ENCODE data around the gene FAM169A.

DNA sequence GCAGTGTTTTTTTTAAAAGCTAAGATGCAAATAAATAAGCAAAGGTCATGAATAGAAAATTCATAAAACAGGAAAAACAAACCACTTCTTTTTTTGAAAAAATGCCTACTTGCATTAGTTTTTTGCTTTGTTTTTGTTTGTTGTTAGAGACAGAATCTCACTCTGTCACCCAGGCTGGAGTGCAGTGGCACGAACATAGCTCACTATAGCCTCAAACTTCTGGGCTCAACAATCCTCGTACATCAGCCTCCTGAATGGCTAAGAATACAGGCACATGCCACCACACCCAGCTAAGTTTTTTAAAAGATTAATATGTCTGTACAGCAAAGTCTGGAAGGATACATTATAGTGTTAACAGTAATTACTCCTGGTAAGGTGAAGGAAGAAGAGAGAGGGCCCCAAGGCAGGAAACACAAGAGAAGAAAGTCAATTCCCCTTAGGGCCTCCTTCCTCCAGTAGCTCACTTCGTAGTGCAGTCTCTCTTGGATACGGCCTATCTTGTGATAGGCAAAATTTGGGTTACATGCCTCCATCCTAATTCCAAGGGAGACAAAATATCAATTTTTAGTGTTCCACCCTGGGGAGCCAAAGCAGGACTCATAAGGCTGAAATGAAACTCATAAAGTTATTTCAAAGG is 15.3 kb downstream of the FAM169A start:
- no peak for TF ChIP-seq POLR2A (IDR thresholded peaks at IDR 0.05)
- no peak for TF ChIP-seq CTCF (IDR thresholded peaks at IDR 0.05 in 4 of 5, conservative IDR thresholded peaks at IDR 0.05 in 1 of 5)

Measured in gastrocnemius medialis (tissue), 4 donors.